Epithelial cell of esophagus (primary cell): ENCODE data around the gene ZNF175.

ENCODE experiments used
- DNase-seq: peaks from one replicate; pipeline ENCODE4 v3.0.0; 2010; ENCODE audit warnings: low read depth
- H3K4me3 ChIP-seq: 2 replicates; pipeline ENCODE4 v1.5.1; 2011; ENCODE audit warnings: mild to moderate bottlenecking, low read length, control low read depth
- TF ChIP-seq, protein P1 (sequence below): IDR thresholded peaks from 2 replicates; pipeline ENCODE4 v1.5.1; 2011; ENCODE audit warnings: low read depth, mild to moderate bottlenecking, low read length, control low read depth, inconsistent platforms; ENCODE audit not compliant: insufficient read depth; ENCODE audit errors: missing control alignments

The ZNF175 gene

DNA sequence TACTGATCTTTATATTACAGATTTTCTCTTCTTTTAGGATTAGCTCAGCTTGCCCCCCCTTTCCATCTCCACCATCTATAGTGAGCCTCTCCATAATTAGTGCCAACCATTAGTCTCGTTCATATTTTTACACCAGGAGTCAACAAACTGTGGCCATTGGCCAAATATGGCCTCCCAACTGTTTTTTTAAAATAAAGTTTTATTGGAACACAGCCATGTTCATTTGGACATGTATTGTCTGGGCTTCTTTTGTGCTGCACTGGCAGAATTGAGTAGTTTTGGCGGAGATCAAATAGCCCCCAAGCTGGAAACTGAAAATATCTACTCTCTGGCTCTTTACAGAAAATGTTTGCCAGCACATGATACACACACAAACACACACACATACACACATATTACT lies 18.4 kb downstream of the ZNF175 start:
- no peak for DNase-seq
- TF ChIP-seq, protein P1, sequence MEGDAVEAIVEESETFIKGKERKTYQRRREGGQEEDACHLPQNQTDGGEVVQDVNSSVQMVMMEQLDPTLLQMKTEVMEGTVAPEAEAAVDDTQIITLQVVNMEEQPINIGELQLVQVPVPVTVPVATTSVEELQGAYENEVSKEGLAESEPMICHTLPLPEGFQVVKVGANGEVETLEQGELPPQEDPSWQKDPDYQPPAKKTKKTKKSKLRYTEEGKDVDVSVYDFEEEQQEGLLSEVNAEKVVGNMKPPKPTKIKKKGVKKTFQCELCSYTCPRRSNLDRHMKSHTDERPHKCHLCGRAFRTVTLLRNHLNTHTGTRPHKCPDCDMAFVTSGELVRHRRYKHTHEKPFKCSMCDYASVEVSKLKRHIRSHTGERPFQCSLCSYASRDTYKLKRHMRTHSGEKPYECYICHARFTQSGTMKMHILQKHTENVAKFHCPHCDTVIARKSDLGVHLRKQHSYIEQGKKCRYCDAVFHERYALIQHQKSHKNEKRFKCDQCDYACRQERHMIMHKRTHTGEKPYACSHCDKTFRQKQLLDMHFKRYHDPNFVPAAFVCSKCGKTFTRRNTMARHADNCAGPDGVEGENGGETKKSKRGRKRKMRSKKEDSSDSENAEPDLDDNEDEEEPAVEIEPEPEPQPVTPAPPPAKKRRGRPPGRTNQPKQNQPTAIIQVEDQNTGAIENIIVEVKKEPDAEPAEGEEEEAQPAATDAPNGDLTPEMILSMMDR, result no peak
- no peak overlapping the region for H3K4me3 ChIP-seq

- DNase-seq, result no peak
- TF ChIP-seq, protein P1, result no peak
- H3K4me3 ChIP-seq, result no peak overlapping the region
These were observed 19.4 kb downstream of the ZNF175 start for GRCh38 chr19:51590441-51590840.

GRCh38 chr19:51592521-51592920 lies 21.4 kb downstream of the ZNF175 start:
- no peak overlapping the region for H3K4me3 ChIP-seq
- no peak for DNase-seq
- TF ChIP-seq, protein P1, result no peak

DNA sequence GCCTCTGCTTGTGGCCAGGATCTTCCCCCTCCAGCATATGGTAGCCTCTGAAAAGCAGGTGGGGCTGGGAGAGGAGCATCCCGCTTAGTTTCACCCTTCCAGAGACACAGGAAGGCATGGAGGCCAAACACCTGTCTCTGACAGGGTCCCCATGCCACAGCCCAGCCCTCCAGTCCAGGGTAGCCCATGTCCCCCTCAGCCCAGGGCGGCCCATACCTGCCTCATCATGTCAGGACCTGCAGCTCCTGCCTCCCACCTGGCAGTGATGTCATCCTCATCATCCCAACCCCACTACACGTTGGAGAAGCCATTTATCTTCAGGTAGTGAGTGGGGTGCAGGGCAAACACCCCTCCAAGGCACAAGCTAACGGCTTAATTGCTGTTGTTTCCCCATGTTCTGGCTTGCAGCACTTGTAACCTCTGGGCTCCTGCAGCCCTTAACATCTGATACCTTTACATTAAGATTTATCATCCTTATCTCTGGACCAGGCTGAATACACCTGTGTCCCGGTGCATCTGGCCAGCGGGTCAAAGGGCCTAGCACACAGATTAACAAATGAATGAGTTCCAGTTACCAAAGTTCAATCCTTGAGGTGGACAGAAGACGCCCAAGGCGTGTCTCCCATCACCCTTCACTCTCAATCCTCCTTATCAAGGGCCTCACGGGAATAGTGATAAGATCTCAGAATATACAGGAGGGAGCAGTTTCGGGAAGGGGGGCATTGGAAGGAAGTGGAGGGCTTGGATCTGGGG lies 22.2 kb downstream of the ZNF175 start:
- TF ChIP-seq, protein P1, result no peak
- H3K4me3 ChIP-seq, result peak overlapping the region; percentile 87
- DNase-seq, result peak; percentile 14

GRCh38 chr19:51593969-51594773 lies 23.1 kb downstream of the ZNF175 start:
- H3K4me3 ChIP-seq, result peak overlapping the region; percentile 87
- peak; percentile 98 for DNase-seq
- TF ChIP-seq, protein P1, result no peak

GRCh38 chr19:51594774-51595109 lies 23.7 kb downstream of the ZNF175 start:
- no peak for DNase-seq
- TF ChIP-seq, protein P1, result no peak
- H3K4me3 ChIP-seq, result peak overlapping the region; percentile 87
